K562 (cell line): ENCODE results near the gene ABHD16A. TPM values are rescaled to one million over a fixed set of nuclear protein-coding genes. Genes with fewer than 3 reads are reported as not detected.

Source experiments
- ARID1B ChIP-seq: fragments of 450-650 bp; IDR thresholded peaks from 2 replicates; pipeline ENCODE4 v1.6.1; 2016; ENCODE audit warnings: antibody characterized with exemption, mild to moderate bottlenecking, inconsistent platforms
- CREB5 ChIP-seq: fragments of 250-450 bp; sonication (Bioruptor Pico); IDR thresholded peaks from 2 replicates; pipeline ENCODE4 v1.5.0; 2020; ENCODE audit warnings: mild to moderate bottlenecking
- HNRNPH1 ChIP-seq: fragments of 200-400 bp; formaldehyde crosslinking; optimal IDR thresholded peaks from 2 replicates; pipeline ENCODE3; 2017; ENCODE audit warnings: low read depth, mild to moderate bottlenecking, low read length, moderate library complexity
- KDM2B ChIP-seq: fragments of 250-450 bp; sonication (Bioruptor Pico); IDR thresholded peaks from 2 replicates; pipeline ENCODE4 v1.8.0; 2021; ENCODE audit warnings: mild to moderate bottlenecking, moderate library complexity
- MCM3 ChIP-seq: fragments of 450-650 bp; IDR thresholded peaks from 2 replicates; pipeline ENCODE4 v1.6.1; 2016
- MTA1 ChIP-seq: fragments of 450-650 bp; IDR thresholded peaks from 2 replicates; pipeline ENCODE4 v1.6.1; 2017; ENCODE audit warnings: borderline replicate concordance
- PCBP1 ChIP-seq: fragments of 200-400 bp; formaldehyde crosslinking; IDR thresholded peaks from 2 replicates; pipeline ENCODE4 v1.6.1; 2018; ENCODE audit warnings: mild to moderate bottlenecking, low read depth, low read length; ENCODE audit not compliant: poor library complexity, severe bottlenecking
- POLR2AphosphoS5 ChIP-seq: IDR thresholded peaks from 2 replicates; pipeline ENCODE4 v1.6.1; 2011; ENCODE audit warnings: mild to moderate bottlenecking, low read depth, low read length, moderate library complexity; ENCODE audit not compliant: control insufficient read depth, insufficient read depth
- RBM39 ChIP-seq: fragments of 200-400 bp; formaldehyde crosslinking; optimal IDR thresholded peaks from 2 replicates; pipeline ENCODE3; 2018; ENCODE audit warnings: low read depth, low read length
- TBL1XR1 ChIP-seq, 2 experiments: IDR thresholded peaks; 2 replicates each; pipeline ENCODE4 v1.6.1; 2012; ENCODE audit warnings: improper control_type of control experiment in 2 of 2, low read length in 2 of 2, mild to moderate bottlenecking in 1 of 2
- ZNF445 ChIP-seq: fragments of 250-450 bp; sonication (Bioruptor Pico); IDR thresholded peaks from 2 replicates; pipeline ENCODE4 v1.4.0; 2020; ENCODE audit warnings: low read depth, mild to moderate bottlenecking, moderate library complexity
- ZNF76 ChIP-seq: fragments of 250-450 bp; sonication (Bioruptor Pico); IDR thresholded peaks from 2 replicates; pipeline ENCODE4 v1.4.0; 2020; ENCODE audit warnings: mild to moderate bottlenecking, moderate library complexity, borderline replicate concordance
- polyA plus RNA-seq, 8 experiments: library from polyadenylated mRNA; depleted of rRNA in 4 of 8; stranded (reverse) in 5 of 8; unstranded in 3 of 8; fragments of >200 nt; fragmentation: Nextera tagmentation in 2 of 8; fragmentation: Illumina TruSeq in 1 of 8; extraction: Ambion mirVana in 2 of 8; extraction: Trizol in 1 of 8; gene quantifications; 2 replicates each; pipeline versions ENCODE4 v1.2.1 to v1.2.3, GENCODE V29; 2011 to 2014; ENCODE audit warnings: inconsistent platforms in 1 of 8, missing spikeins in 1 of 8
- total RNA-seq, 7 experiments: library from RNA; depleted of rRNA in 6 of 7; stranded (reverse); fragments of >200 nt in 6 of 7; fragmentation: Illumina TruSeq in 2 of 7; extraction: Trizol in 2 of 7; gene quantifications; 2 replicates each; pipeline versions ENCODE4 v1.2.1 to v1.2.3, GENCODE V29; 2011 to 2021; ENCODE audit warnings: low replicate concordance in 1 of 7
- TF ChIP-seq, protein P1 (sequence below): fragments of 250-450 bp; sonication (Bioruptor Pico); IDR thresholded peaks from 2 replicates; pipeline ENCODE4 v1.4.0; 2020; ENCODE audit warnings: mild to moderate bottlenecking, moderate library complexity
- TF ChIP-seq, protein P2 (sequence below): fragments of 450-650 bp; IDR thresholded peaks from 2 replicates; pipeline ENCODE4 v1.6.1; 2016; ENCODE audit warnings: mild to moderate bottlenecking, moderate library complexity

Gene ABHD16A
- total and polyA plus RNA-seq, 9 of the 15 experiments (the other 6 are each of a cell fraction or from before 2014, with no cell fraction given): 25.8 to 120 (median 81.6) TPM

GRCh38 chr6:31734821-31735406 lies 31.8 kb upstream of the ABHD16A start (continued):
- no peak for TF ChIP-seq CREB5 (CRISPR knock-in tag)
- TF ChIP-seq ZNF445: no peak
- TF ChIP-seq MCM3: no peak
- TF ChIP-seq, protein P1, sequence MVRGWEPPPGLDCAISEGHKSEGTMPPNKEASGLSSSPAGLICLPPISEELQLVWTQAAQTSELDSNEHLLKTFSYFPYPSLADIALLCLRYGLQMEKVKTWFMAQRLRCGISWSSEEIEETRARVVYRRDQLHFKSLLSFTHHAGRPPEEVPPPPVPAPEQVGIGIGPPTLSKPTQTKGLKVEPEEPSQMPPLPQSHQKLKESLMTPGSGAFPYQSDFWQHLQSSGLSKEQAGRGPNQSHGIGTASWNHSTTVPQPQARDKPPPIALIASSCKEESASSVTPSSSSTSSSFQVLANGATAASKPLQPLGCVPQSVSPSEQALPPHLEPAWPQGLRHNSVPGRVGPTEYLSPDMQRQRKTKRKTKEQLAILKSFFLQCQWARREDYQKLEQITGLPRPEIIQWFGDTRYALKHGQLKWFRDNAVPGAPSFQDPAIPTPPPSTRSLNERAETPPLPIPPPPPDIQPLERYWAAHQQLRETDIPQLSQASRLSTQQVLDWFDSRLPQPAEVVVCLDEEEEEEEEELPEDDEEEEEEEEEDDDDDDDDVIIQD: no peak
- TF ChIP-seq HNRNPH1: no peak
- TF ChIP-seq POLR2AphosphoS5: no peak
- TF ChIP-seq ZNF76: 0 out of 2 replicates have a peak, but pooled peaks have one; percentile 33
- TF ChIP-seq RBM39: peak; percentile 20
- TF ChIP-seq, protein P2, sequence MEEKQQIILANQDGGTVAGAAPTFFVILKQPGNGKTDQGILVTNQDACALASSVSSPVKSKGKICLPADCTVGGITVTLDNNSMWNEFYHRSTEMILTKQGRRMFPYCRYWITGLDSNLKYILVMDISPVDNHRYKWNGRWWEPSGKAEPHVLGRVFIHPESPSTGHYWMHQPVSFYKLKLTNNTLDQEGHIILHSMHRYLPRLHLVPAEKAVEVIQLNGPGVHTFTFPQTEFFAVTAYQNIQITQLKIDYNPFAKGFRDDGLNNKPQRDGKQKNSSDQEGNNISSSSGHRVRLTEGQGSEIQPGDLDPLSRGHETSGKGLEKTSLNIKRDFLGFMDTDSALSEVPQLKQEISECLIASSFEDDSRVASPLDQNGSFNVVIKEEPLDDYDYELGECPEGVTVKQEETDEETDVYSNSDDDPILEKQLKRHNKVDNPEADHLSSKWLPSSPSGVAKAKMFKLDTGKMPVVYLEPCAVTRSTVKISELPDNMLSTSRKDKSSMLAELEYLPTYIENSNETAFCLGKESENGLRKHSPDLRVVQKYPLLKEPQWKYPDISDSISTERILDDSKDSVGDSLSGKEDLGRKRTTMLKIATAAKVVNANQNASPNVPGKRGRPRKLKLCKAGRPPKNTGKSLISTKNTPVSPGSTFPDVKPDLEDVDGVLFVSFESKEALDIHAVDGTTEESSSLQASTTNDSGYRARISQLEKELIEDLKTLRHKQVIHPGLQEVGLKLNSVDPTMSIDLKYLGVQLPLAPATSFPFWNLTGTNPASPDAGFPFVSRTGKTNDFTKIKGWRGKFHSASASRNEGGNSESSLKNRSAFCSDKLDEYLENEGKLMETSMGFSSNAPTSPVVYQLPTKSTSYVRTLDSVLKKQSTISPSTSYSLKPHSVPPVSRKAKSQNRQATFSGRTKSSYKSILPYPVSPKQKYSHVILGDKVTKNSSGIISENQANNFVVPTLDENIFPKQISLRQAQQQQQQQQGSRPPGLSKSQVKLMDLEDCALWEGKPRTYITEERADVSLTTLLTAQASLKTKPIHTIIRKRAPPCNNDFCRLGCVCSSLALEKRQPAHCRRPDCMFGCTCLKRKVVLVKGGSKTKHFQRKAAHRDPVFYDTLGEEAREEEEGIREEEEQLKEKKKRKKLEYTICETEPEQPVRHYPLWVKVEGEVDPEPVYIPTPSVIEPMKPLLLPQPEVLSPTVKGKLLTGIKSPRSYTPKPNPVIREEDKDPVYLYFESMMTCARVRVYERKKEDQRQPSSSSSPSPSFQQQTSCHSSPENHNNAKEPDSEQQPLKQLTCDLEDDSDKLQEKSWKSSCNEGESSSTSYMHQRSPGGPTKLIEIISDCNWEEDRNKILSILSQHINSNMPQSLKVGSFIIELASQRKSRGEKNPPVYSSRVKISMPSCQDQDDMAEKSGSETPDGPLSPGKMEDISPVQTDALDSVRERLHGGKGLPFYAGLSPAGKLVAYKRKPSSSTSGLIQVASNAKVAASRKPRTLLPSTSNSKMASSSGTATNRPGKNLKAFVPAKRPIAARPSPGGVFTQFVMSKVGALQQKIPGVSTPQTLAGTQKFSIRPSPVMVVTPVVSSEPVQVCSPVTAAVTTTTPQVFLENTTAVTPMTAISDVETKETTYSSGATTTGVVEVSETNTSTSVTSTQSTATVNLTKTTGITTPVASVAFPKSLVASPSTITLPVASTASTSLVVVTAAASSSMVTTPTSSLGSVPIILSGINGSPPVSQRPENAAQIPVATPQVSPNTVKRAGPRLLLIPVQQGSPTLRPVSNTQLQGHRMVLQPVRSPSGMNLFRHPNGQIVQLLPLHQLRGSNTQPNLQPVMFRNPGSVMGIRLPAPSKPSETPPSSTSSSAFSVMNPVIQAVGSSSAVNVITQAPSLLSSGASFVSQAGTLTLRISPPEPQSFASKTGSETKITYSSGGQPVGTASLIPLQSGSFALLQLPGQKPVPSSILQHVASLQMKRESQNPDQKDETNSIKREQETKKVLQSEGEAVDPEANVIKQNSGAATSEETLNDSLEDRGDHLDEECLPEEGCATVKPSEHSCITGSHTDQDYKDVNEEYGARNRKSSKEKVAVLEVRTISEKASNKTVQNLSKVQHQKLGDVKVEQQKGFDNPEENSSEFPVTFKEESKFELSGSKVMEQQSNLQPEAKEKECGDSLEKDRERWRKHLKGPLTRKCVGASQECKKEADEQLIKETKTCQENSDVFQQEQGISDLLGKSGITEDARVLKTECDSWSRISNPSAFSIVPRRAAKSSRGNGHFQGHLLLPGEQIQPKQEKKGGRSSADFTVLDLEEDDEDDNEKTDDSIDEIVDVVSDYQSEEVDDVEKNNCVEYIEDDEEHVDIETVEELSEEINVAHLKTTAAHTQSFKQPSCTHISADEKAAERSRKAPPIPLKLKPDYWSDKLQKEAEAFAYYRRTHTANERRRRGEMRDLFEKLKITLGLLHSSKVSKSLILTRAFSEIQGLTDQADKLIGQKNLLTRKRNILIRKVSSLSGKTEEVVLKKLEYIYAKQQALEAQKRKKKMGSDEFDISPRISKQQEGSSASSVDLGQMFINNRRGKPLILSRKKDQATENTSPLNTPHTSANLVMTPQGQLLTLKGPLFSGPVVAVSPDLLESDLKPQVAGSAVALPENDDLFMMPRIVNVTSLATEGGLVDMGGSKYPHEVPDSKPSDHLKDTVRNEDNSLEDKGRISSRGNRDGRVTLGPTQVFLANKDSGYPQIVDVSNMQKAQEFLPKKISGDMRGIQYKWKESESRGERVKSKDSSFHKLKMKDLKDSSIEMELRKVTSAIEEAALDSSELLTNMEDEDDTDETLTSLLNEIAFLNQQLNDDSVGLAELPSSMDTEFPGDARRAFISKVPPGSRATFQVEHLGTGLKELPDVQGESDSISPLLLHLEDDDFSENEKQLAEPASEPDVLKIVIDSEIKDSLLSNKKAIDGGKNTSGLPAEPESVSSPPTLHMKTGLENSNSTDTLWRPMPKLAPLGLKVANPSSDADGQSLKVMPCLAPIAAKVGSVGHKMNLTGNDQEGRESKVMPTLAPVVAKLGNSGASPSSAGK: no peak
- no peak for TF ChIP-seq ARID1B
- TF ChIP-seq TBL1XR1 (IDR thresholded peaks at IDR 0.05; ENCODE audit: low read length in 2 of 2): peak; percentile 60 to 70; a peak in 3 of 4 replicates
- 0 out of 2 replicates have a peak, but pooled peaks have one; percentile 15 for TF ChIP-seq MTA1
- TF ChIP-seq KDM2B: no peak
- TF ChIP-seq PCBP1: no peak
